Endodermal cell (in vitro differentiated cells): ENCODE data around the gene ASRGL1. TPM values are rescaled to one million over a fixed set of nuclear protein-coding genes. Genes with fewer than 3 reads are reported as not detected.

ENCODE experiments used
- DNase-seq: peaks from one replicate; pipeline ENCODE4 v3.0.0-alpha.2; 2017
- H3K27ac ChIP-seq: 2 replicates; pipeline ENCODE4 v1.5.1; 2013; ENCODE audit warnings: mild to moderate bottlenecking, low read depth, low read length, moderate library complexity
- H3K27me3 ChIP-seq: 2 replicates; pipeline ENCODE4 v1.6.1; 2013; ENCODE audit warnings: mild to moderate bottlenecking, low read length, moderate library complexity; ENCODE audit not compliant: insufficient read depth, control insufficient read depth, poor library complexity, severe bottlenecking
- H3K36me3 ChIP-seq: 2 replicates; pipeline ENCODE4 v1.7.0; 2013; ENCODE audit warnings: mild to moderate bottlenecking, low read length, moderate library complexity; ENCODE audit not compliant: control insufficient read depth, insufficient read depth
- H3K4me1 ChIP-seq: one replicate; pipeline ENCODE4 v1.7.0; 2013; ENCODE audit warnings: low read length; ENCODE audit not compliant: control insufficient read depth, insufficient read depth
- H3K4me3 ChIP-seq: 2 replicates; pipeline ENCODE4 v1.5.1; 2013; ENCODE audit warnings: mild to moderate bottlenecking, low read length, moderate library complexity
- H3K9ac ChIP-seq: 2 replicates; pipeline ENCODE4 v1.6.1; 2013; ENCODE audit warnings: mild to moderate bottlenecking, low read length, moderate library complexity; ENCODE audit not compliant: poor library complexity, severe bottlenecking; ENCODE audit errors: extremely low read depth
- H3K9me3 ChIP-seq: 2 replicates; pipeline ENCODE4 v1.6.1; 2013; ENCODE audit warnings: mild to moderate bottlenecking, low read length, moderate library complexity; ENCODE audit not compliant: control insufficient read depth
- H3K27ac Mint-ChIP-seq: 2 replicates; pipeline ENCODE4 v1.8.0; 2020; ENCODE audit warnings: mixed read lengths
- H3K27me3 Mint-ChIP-seq: 2 replicates; pipeline ENCODE4 v1.8.0; 2021; ENCODE audit warnings: mild to moderate bottlenecking, mixed read lengths; ENCODE audit not compliant: insufficient read depth
- H3K36me3 Mint-ChIP-seq: 2 replicates; pipeline ENCODE4 v1.8.0; 2020; ENCODE audit warnings: low read depth, mixed read lengths
- H3K4me1 Mint-ChIP-seq: 2 replicates; pipeline ENCODE4 v1.8.0; 2020; ENCODE audit warnings: mixed read lengths
- H3K4me3 Mint-ChIP-seq: 2 replicates; pipeline ENCODE4 v1.8.0; 2020; ENCODE audit warnings: mild to moderate bottlenecking, moderate library complexity, mixed read lengths
- H3K9me3 Mint-ChIP-seq: 2 replicates; pipeline ENCODE4 v1.8.0; 2020; ENCODE audit warnings: mild to moderate bottlenecking, mixed read lengths
- WGBS, 2 experiments: methylation state at CpG; one replicate each; pipeline versions ENCODE4 v1.1.5 to v1.1.7; 2013; ENCODE audit warnings: missing lambda C conversion rate in 2 of 2, mixed read lengths in 1 of 2; ENCODE audit not compliant: insufficient coverage in 1 of 2, insufficient read length in 1 of 2; 5-methylcytosine and 5-hydroxymethylcytosine counted together
- total RNA-seq, 2 donors: library from RNA; stranded (reverse); fragmentation: NEBNext Ultra II Directional in 1 of 2; extraction: Animal tissue kit (Norgen Biotek cat#: 25700) in 1 of 2; gene quantifications; 2 replicates in 1 of 2; 3 replicates in 1 of 2; pipeline ENCODE4 v1.2.1, GENCODE V29; 2021
- TF ChIP-seq, protein P1 (sequence below): fragments of 200-600 bp; sonication (generic); conservative IDR thresholded peaks from 2 replicates; pipeline ENCODE4 v1.5.0; 2021; ENCODE audit warnings: antibody characterized with exemption, mild to moderate bottlenecking

The ASRGL1 gene
- total RNA-seq, 2 donors from 2014 or later, result 39.8 to 61.8 TPM

- TF ChIP-seq, protein P1, sequence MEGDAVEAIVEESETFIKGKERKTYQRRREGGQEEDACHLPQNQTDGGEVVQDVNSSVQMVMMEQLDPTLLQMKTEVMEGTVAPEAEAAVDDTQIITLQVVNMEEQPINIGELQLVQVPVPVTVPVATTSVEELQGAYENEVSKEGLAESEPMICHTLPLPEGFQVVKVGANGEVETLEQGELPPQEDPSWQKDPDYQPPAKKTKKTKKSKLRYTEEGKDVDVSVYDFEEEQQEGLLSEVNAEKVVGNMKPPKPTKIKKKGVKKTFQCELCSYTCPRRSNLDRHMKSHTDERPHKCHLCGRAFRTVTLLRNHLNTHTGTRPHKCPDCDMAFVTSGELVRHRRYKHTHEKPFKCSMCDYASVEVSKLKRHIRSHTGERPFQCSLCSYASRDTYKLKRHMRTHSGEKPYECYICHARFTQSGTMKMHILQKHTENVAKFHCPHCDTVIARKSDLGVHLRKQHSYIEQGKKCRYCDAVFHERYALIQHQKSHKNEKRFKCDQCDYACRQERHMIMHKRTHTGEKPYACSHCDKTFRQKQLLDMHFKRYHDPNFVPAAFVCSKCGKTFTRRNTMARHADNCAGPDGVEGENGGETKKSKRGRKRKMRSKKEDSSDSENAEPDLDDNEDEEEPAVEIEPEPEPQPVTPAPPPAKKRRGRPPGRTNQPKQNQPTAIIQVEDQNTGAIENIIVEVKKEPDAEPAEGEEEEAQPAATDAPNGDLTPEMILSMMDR, result no peak
- Histone ChIP-seq H3K4me3 (no peak overlapping the region), H3K4me1 (peaks cover 12% of the 10 kb centered on the region), H3K9me3 (no peaks in the 10 kb centered on the region), H3K36me3 (no peaks in the 10 kb centered on the region), H3K27me3 (no peaks in the 10 kb centered on the region), H3K27ac (no peak overlapping the region), H3K9ac (no peak overlapping the region)
- Mint-ChIP-seq H3K4me1 (peaks cover 26% of the 10 kb centered on the region), H3K27ac (no peak overlapping the region), H3K27me3 (no peaks in the 10 kb centered on the region), H3K9me3 (no peaks in the 10 kb centered on the region), H3K36me3 (no peaks in the 10 kb centered on the region), H3K4me3 (no peak overlapping the region)
- WGBS, 2 experiments, result 92 to 100% methylated on average over 2 to 5 of the region's 5 CpGs
- no peak for DNase-seq
Measured at GRCh38 chr11:62401356-62401755, 64.1 kb downstream of the ASRGL1 start.

GRCh38 chr11:62401811-62402210, 64.6 kb downstream of the ASRGL1 start:
- Histone ChIP-seq H3K27me3 (no peaks in the 10 kb centered on the region), H3K36me3 (no peaks in the 10 kb centered on the region), H3K4me3 (no peak overlapping the region), H3K4me1 (peaks cover 7% of the 10 kb centered on the region), H3K27ac (no peak overlapping the region), H3K9me3 (no peaks in the 10 kb centered on the region), H3K9ac (no peak overlapping the region)
- DNase-seq, result no peak
- WGBS, 2 experiments, result 87% methylated on average over 7 of the region's 7 CpGs; no CpG with 5 or more reads in 1 of the 2 experiments
- no peaks in the 10 kb centered on the region for H3K36me3 Mint-ChIP-seq
- peaks cover 26% of the 10 kb centered on the region for H3K4me1 Mint-ChIP-seq
- no peaks in the 10 kb centered on the region for H3K9me3 Mint-ChIP-seq
- no peaks in the 10 kb centered on the region for H3K27me3 Mint-ChIP-seq
- no peak overlapping the region for H3K27ac Mint-ChIP-seq
- TF ChIP-seq, protein P1, result no peak
- no peak overlapping the region for H3K4me3 Mint-ChIP-seq

GRCh38 chr11:62402226-62402959, 65.1 kb downstream of the ASRGL1 start:
- WGBS, 2 experiments, result 91% methylated on average over 5 to 15 of the region's 15 CpGs
- DNase-seq, result no peak
- H3K27me3 ChIP-seq, result no peaks in the 10 kb centered on the region
- H3K9me3 Mint-ChIP-seq, result no peaks in the 10 kb centered on the region
- TF ChIP-seq, protein P1, result no peak
- no peaks in the 10 kb centered on the region for H3K9me3 ChIP-seq
- H3K4me3 Mint-ChIP-seq, result no peak overlapping the region
- H3K27me3 Mint-ChIP-seq, result no peaks in the 10 kb centered on the region
- H3K27ac ChIP-seq, result no peak overlapping the region
- no peak overlapping the region for H3K27ac Mint-ChIP-seq
- no peaks in the 10 kb centered on the region for H3K36me3 Mint-ChIP-seq
- no peaks in the 10 kb centered on the region for H3K36me3 ChIP-seq
- peaks cover 26% of the 10 kb centered on the region for H3K4me1 Mint-ChIP-seq
- no peak overlapping the region for H3K9ac ChIP-seq
- peaks cover 6% of the 10 kb centered on the region for H3K4me1 ChIP-seq
- no peak overlapping the region for H3K4me3 ChIP-seq
